Measurements from ENCODE around the gene RFX5.
"Not testable (repeated sequence)": the region's sequence is repeated elsewhere in the genome, so short reads cannot be mapped to it uniquely, and the experiment has no call there.

The RFX5 gene

DNA sequence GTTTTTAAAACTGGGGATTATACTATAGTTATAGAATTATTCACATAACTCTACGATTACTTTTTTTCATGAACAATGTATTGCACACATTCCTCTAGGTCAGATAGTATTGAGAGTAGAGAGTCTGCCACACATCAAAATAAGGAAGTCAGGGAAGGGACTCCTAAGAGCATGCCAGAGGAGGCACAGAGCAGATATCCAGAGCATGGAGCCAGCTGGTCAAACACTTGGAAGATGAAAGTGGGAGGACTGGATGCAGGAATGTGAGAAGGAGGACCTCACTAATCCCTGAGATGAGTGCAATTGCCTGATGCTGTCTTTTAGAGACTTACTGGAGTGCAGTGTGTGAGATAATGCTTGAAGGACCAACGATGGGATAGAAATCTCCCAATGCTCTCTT is 9.6 kb upstream of the RFX5 start:
- DNase-seq (ENCODE audit: low spot score), result no peak
- in situ Hi-C loops (cut with MboI; ENCODE audit: low pct_unique_long_range_greater_than_20kb, low sequenced_read_pairs, unreplicated experiment), result no loop called here
- TF ChIP-seq, protein P1, sequence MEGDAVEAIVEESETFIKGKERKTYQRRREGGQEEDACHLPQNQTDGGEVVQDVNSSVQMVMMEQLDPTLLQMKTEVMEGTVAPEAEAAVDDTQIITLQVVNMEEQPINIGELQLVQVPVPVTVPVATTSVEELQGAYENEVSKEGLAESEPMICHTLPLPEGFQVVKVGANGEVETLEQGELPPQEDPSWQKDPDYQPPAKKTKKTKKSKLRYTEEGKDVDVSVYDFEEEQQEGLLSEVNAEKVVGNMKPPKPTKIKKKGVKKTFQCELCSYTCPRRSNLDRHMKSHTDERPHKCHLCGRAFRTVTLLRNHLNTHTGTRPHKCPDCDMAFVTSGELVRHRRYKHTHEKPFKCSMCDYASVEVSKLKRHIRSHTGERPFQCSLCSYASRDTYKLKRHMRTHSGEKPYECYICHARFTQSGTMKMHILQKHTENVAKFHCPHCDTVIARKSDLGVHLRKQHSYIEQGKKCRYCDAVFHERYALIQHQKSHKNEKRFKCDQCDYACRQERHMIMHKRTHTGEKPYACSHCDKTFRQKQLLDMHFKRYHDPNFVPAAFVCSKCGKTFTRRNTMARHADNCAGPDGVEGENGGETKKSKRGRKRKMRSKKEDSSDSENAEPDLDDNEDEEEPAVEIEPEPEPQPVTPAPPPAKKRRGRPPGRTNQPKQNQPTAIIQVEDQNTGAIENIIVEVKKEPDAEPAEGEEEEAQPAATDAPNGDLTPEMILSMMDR (IDR thresholded peaks at IDR 0.05; ENCODE audit: extremely low read depth, insufficient read depth, missing control alignments), result no peak

- TF ChIP-seq, protein P1 (IDR thresholded peaks at IDR 0.05; ENCODE audit: extremely low read depth, insufficient read depth, missing control alignments), result no peak
- in situ Hi-C loops (cut with MboI; ENCODE audit: low pct_unique_long_range_greater_than_20kb, low sequenced_read_pairs, unreplicated experiment), result no loop called here
- DNase-seq (ENCODE audit: low spot score), result no peak
Measured at GRCh38 chr1:151352021-151352718, 5.1 kb upstream of the RFX5 start.

GRCh38 chr1:151350323-151350722 is 3.3 kb upstream of the RFX5 start:
- in situ Hi-C loops (cut with MboI; ENCODE audit: low pct_unique_long_range_greater_than_20kb, low sequenced_read_pairs, unreplicated experiment), result not testable (repeated sequence)

GRCh38 chr1:151347523-151348246 is 633 bp upstream of the RFX5 start:
- TF ChIP-seq, protein P1 (IDR thresholded peaks at IDR 0.05; ENCODE audit: extremely low read depth, insufficient read depth, missing control alignments), result no peak
- in situ Hi-C loops (cut with MboI; ENCODE audit: low pct_unique_long_range_greater_than_20kb, low sequenced_read_pairs, unreplicated experiment), result no loop called here
- DNase-seq (ENCODE audit: low spot score), result no peak

More at GRCh38 chr1:151350323-151350722, 3.3 kb upstream of the RFX5 start:
- DNase-seq (ENCODE audit: low spot score), result not testable (repeated sequence)

DNA sequence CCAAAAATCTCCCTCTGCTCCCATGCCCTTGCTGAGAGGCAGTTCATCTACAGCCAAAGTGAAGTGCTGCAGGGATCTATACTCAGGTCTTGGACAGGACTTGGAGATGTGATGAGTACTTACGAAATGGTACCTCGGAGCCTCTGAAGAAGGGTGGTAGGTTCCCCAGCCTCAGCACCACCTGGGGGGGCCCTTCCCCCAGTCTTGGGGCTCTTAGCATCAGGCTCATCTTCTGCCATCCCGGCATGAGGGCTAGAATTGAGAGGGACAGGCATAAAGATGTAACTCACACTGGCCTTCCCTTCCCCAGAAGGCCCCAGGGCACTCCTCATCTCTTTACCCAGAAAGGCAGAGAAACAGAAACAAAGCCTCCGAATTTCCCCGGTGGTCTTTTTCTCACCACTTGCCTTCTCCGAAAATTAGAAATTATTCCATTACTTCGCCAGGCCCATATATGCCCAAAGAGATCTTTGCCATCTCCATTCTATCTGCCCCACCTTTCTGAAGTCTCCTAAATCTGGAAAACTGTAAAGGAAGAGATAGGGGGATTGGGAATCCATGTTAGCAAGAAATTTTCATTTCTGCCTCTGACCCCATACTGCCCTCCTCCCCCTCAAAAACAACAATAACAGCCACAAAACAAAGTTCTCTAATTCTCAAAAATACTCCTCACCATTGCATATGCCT is 827 bp downstream of the RFX5 start:
- no peak for DNase-seq (ENCODE audit: low spot score)
- TF ChIP-seq, protein P1 (IDR thresholded peaks at IDR 0.05; ENCODE audit: extremely low read depth, insufficient read depth, missing control alignments), result no peak
- in situ Hi-C loops (cut with MboI; ENCODE audit: low pct_unique_long_range_greater_than_20kb, low sequenced_read_pairs, unreplicated experiment), result no loop called here

DNA sequence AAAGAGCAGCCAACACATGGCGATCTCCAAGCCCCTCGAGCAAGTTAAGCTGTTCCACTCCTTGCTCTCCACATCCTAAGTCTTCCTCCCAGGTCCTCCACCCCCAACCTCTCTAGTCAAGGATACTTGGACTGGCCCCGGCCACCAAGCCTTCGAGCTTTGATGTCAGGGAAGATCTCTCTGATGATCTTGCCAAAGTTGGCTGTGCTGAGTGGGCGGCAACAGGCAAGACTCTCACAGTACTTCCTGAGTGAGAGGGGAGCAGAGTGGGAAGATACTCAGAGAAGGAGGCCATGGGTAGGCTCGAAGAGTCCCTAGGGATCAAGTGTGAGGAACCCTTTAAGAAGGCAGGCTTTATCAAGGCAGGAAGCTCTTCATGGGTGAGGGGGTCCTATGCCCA is 2.8 kb downstream of the RFX5 start:
- in situ Hi-C loops (cut with MboI; ENCODE audit: low pct_unique_long_range_greater_than_20kb, low sequenced_read_pairs, unreplicated experiment), result no loop called here
- no peak for DNase-seq (ENCODE audit: low spot score)
- TF ChIP-seq, protein P1 (IDR thresholded peaks at IDR 0.05; ENCODE audit: extremely low read depth, insufficient read depth, missing control alignments), result no peak

- DNase-seq (ENCODE audit: low spot score), result no peak
- in situ Hi-C loops (cut with MboI; ENCODE audit: low pct_unique_long_range_greater_than_20kb, low sequenced_read_pairs, unreplicated experiment), result no loop called here
- TF ChIP-seq, protein P1 (IDR thresholded peaks at IDR 0.05; ENCODE audit: extremely low read depth, insufficient read depth, missing control alignments), result no peak
Measured at GRCh38 chr1:151343587-151343986, 3.5 kb downstream of the RFX5 start.

All from GM13977 (cell line).